DMS53 (cell line): ENCODE measurements around the gene KCNMA1.
A peak's percentile ranks its signal among the peaks of the same experiment; 100 is the strongest.

Source experiments
- DNase-seq: peaks from one replicate; lab custom pipeline; 2025; lab: John Stamatoyannopoulos, UW

KCNMA1 gene

GRCh38 chr10:77634939-77635338, 2.7 kb downstream of the KCNMA1 start:
- no peak for DNase-seq

GRCh38 chr10:77633376-77633775, 4.2 kb downstream of the KCNMA1 start:
- DNase-seq: no peak

GRCh38 chr10:77631241-77631640, 6.4 kb downstream of the KCNMA1 start:
- no peak for DNase-seq

GRCh38 chr10:77630507-77630848, 7.1 kb downstream of the KCNMA1 start:
- no peak for DNase-seq

GRCh38 chr10:77629775-77630506, 7.7 kb downstream of the KCNMA1 start:
- DNase-seq: no peak

GRCh38 chr10:77628906-77629730, 8.5 kb downstream of the KCNMA1 start:
- DNase-seq: peak; percentile 59

GRCh38 chr10:77626266-77626935, 11.2 kb downstream of the KCNMA1 start:
- DNase-seq: no peak

GRCh38 chr10:77625379-77625778, 12.2 kb downstream of the KCNMA1 start:
- no peak for DNase-seq

GRCh38 chr10:77622889-77623291, 14.7 kb downstream of the KCNMA1 start:
- DNase-seq: no peak

- no peak for DNase-seq
These were observed 16.9 kb downstream of the KCNMA1 start for GRCh38 chr10:77620731-77621130.

GRCh38 chr10:77619964-77620703, 17.5 kb downstream of the KCNMA1 start:
- no peak for DNase-seq

GRCh38 chr10:77618117-77618516, 19.5 kb downstream of the KCNMA1 start:
- no peak for DNase-seq

- DNase-seq: no peak
These were observed 20.8 kb downstream of the KCNMA1 start for GRCh38 chr10:77616766-77617165.

GRCh38 chr10:77614778-77615625, 22.6 kb downstream of the KCNMA1 start:
- DNase-seq: no peak

- no peak for DNase-seq
These were observed 24.0 kb downstream of the KCNMA1 start for GRCh38 chr10:77613476-77614130.

GRCh38 chr10:77611670-77612069, 25.9 kb downstream of the KCNMA1 start:
- DNase-seq: no peak

- DNase-seq: no peak
These were observed 26.4 kb downstream of the KCNMA1 start for GRCh38 chr10:77611221-77611620.

- peak; percentile 9 for DNase-seq
These were observed 27.8 kb downstream of the KCNMA1 start for GRCh38 chr10:77609781-77610272.

- no peak for DNase-seq
These were observed 29.3 kb downstream of the KCNMA1 start for GRCh38 chr10:77608281-77608680.

GRCh38 chr10:77606751-77607150, 30.9 kb downstream of the KCNMA1 start:
- DNase-seq: no peak

- DNase-seq: peak; percentile 60
These were observed 32.1 kb downstream of the KCNMA1 start for GRCh38 chr10:77605466-77605865.
